LNCAP (cell line): ENCODE data around the gene ST6GALNAC6.

Experiments used
- TF ChIP-seq, protein P1 (sequence below): fragments of 450-650 bp; IDR thresholded peaks from 2 replicates; pipeline ENCODE4 v1.5.1; 2017; ENCODE audit warnings: mild to moderate bottlenecking

ST6GALNAC6 gene

DNA sequence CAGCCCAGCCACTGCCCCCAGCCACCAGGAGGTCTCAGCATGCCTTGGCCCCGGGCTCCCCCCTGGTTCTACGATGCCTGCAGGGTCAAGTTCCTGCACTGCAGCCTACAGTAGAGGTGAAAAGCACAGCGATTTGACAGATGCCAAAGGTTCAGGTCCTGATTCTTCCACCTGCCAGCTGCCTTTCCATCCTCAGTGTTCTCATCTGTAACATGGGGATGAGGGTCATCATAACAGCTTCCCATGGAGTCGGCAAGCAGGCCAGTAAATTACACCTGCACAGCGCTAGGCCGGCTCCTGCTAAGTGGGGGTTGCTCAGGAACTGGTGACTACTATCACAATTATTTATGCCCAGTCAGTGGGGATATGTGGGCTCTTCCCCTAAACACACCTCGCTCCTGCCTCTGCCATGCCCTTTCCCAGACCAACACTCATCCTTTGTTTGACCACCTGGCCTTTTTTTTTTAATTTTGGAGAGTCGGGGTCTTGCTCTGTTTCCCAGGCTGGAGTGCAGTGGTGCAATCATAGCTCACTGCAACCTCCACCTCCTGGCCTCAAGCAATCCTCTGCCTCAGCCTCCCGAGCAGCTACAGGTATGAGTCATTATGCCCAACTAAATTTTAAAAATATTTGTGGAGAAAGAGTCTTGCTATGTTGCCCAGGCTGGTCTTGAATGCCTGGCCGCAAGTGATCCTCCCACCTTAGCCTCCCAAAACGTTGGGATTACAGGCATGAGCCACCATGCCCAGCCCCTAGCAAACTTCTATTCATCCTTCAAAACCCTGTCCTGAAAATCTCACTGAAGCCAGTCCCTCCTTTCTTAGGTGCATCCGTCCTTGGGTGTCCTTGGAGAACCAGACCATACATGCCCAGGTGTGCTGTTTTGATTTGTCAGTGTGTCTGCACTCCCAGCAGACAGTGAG, 51.3 kb downstream of the ST6GALNAC6 start:
- TF ChIP-seq, protein P1, sequence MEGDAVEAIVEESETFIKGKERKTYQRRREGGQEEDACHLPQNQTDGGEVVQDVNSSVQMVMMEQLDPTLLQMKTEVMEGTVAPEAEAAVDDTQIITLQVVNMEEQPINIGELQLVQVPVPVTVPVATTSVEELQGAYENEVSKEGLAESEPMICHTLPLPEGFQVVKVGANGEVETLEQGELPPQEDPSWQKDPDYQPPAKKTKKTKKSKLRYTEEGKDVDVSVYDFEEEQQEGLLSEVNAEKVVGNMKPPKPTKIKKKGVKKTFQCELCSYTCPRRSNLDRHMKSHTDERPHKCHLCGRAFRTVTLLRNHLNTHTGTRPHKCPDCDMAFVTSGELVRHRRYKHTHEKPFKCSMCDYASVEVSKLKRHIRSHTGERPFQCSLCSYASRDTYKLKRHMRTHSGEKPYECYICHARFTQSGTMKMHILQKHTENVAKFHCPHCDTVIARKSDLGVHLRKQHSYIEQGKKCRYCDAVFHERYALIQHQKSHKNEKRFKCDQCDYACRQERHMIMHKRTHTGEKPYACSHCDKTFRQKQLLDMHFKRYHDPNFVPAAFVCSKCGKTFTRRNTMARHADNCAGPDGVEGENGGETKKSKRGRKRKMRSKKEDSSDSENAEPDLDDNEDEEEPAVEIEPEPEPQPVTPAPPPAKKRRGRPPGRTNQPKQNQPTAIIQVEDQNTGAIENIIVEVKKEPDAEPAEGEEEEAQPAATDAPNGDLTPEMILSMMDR = no peak

DNA sequence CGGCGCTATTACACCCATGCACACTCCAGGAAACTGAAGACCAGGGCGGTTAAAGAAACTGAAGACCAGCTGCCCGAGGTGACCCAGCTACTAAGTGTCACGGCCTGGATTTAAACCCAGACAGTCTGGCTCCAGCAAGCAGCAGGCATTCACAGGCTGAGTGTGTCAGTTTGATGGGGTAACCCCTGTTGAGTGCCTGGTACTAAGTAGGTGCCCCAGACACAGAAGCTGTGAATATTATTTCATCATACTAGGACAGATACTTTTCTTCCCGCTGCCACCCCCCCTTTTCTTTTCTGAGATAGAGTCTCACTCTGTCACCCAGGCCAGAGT, 52.3 kb downstream of the ST6GALNAC6 start:
- TF ChIP-seq, protein P1 = no peak

DNA sequence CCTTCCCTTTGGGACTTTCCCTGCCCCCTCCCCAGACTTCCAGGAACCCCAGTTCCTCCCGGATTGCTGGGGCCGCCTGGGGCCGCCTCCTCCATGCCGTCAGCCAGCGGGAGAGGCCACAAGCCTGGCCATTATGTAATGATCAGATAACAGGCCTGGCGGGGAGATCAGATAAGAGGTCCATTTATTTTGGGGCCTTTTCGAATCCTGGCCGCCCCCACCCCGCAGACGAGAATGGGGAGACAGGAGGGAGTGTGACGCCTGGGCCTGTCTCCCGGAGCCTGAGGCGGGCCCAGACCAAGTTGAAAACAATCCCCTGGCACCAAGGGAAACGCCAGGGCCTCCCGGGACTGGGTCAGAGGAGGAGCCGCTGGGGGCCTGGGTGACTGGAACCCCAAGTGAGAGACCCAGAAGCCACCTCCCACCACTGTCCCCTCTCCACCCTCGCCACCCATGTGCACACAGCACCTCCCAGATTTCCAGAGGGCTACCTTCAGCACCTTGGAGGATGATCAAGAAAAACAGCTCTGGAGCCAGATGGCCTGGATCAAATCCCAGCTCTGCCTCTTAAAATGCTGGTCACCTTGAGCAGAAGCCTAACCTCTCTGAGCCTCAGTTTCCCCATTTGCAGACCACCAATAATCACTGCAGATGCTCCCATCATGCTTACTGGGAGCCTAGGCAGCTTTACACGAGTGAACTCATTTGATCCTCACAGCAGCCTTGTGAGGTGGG, 52.8 kb downstream of the ST6GALNAC6 start:
- TF ChIP-seq, protein P1 = no peak

DNA sequence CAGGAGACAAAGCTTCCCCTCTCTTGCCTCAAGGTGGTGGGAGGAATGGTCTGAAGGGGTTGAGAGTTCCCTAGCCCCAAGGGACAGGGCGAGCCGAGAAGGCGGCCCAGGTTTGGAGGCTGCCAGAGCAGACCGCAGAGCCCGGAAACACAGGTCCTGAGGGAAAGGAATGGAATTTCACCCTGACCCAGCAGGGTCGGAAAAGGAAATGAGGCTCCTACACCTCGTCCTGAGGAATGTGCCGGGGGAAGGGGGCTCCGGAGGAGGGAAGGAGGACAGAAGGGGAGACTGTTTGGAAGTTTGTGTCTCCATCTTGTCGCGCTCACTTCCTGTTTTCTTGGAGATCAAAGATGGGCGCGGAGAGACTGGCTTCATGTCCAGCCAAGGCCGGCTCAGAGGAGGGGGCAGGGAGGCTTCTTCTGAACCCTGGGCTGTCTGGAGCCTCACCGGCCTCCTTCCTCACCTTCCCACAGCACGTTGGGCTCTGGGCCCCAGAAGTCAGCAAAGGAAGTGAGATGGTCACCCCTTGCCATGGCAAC, 54.5 kb downstream of the ST6GALNAC6 start:
- TF ChIP-seq, protein P1 = no peak

DNA sequence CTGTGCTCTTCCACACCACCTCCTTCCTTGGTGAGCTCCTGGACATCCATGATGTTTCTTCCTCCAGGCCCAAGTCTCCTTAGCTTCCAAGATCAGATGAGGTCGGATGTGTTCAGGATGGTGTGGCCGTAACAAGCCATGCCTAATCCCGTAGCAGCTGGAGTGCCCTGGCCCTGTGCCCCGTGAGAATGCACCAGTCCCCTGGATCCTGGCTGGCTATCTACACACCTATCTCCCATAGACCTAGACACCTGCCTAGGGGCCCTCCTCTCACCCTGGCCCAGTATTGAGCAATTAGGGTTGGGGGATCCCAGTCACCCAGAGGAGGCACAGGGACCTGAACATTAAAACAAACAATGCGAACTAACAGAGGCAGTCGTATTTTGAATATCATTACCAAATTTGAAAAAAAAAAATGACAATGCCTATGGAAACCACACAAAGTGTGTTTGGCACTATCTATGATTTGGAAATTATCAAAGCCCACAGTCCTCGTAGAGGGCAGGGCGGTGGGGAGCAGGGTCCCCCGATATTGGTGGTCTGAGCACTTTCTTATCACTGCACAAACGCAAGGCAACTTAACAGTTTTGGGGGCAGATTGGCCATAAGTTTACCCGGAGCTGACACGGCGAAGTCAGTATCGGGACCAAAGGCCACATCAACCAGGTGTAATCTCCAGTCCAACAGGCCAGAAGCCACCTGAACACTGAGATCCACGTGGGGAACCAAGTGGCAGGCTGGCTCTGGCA, 58.1 kb downstream of the ST6GALNAC6 start:
- TF ChIP-seq, protein P1 = no peak

DNA sequence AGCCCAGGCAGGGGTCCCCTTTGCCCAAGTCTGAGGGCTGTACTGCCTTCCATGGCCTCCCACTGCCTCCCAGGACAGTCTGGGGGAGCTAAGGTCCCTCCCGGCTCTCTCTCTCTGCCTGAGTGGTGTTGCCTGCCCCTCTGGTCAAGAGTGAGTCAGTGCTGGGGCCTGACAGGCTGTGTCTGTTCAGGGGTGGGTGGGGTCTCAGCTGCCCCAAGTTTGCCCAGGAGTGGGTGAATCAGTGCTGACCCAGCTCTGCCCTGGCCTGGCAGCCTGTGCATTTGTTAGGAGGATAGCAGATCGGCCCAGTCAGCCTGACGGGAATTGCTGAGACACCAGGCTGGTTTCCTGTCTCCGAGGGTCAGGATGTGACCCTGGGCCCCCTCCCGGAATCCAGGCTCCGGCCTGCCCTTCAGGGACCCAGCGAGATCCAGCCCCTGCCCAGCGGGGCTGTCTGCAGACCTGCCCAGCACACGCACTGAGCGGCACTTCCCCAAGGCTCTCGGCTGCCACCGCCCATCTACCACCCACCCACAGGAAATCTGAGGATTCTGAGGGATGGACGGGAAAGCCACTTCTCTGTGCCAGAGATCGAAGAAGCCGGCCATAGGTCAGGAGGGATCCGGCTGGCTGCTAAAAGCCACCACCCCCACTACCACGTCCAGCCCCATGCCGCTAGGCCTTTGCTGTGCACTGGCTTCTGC, 60.9 kb downstream of the ST6GALNAC6 start:
- TF ChIP-seq, protein P1 = no peak

DNA sequence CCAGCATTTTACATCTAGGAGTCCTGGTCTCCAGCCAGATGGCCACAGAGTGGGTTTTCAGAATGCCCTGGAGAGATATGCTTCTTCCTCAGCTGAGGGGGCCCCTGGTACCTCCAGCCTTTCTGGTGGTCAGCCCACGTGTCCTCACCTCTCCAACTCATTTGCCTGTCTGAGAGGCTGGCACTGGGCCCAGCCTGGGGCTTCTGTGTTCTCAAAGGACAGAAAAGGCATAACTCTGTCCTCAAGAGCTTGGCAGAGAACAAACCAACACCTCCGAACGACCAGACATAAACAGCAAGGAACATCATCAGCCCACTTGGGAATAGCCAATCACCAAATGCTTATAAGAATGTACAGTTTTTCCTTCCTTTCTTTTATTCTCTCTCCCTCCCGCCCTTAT, 62.1 kb downstream of the ST6GALNAC6 start:
- TF ChIP-seq, protein P1 = no peak
